Large intestine (tissue), 3 donors: Measurements from ENCODE around the gene NOL4L. TPM values are rescaled to one million over a fixed set of nuclear protein-coding genes. Genes with fewer than 3 reads are reported as not detected.
"Not testable (repeated sequence)": the region's sequence is repeated elsewhere in the genome, so short reads cannot be mapped to it uniquely, and the experiment has no call there.

Source experiments
- DNase-seq, 2 donors: peaks; one replicate each; pipeline versions ENCODE4 v3.0.0 to v3.0.0-alpha.2; 2013
- H3K27ac ChIP-seq: one replicate; pipeline ENCODE4 v1.5.1; 2013; ENCODE audit warnings: low read length
- H3K27me3 ChIP-seq: 2 replicates; pipeline ENCODE4 v1.6.1; 2013; ENCODE audit warnings: low read length; ENCODE audit not compliant: control insufficient read depth, insufficient read depth
- H3K36me3 ChIP-seq: 2 replicates; pipeline ENCODE4 v1.6.1; 2013; ENCODE audit warnings: low read length; ENCODE audit not compliant: control insufficient read depth, insufficient read depth
- H3K4me1 ChIP-seq: one replicate; pipeline ENCODE4 v1.6.1; 2013; ENCODE audit warnings: low read length; ENCODE audit not compliant: control insufficient read depth, insufficient read depth
- H3K4me3 ChIP-seq: one replicate; pipeline ENCODE4 v1.5.1; 2013; ENCODE audit warnings: low read length
- H3K9me3 ChIP-seq: one replicate; pipeline ENCODE4 v1.6.1; 2013; ENCODE audit warnings: mild to moderate bottlenecking, low read depth, low read length, moderate library complexity; ENCODE audit not compliant: control insufficient read depth
- WGBS: methylation state at CpG from one replicate; pipeline ENCODE4 v1.1.5; 2013; ENCODE audit warnings: low lambda C conversion rate; ENCODE audit not compliant: insufficient coverage; 5-methylcytosine and 5-hydroxymethylcytosine counted together
- polyA plus RNA-seq: library from polyadenylated mRNA; unstranded; fragments of 120-200 nt; gene quantifications from one replicate; pipeline ENCODE4 v1.2.1, GENCODE V29; 2013

Gene NOL4L
- polyA plus RNA-seq, 1 donor, result 81.7 TPM

- WGBS, result no CpG with 5 or more reads among the region's 52 CpGs
- DNase-seq, result peak in 1 of 2 donors; percentile 55
- H3K36me3 ChIP-seq, result no peaks in the 10 kb centered on the region
- no peak overlapping the region for H3K27ac ChIP-seq
- no peaks in the 10 kb centered on the region for H3K9me3 ChIP-seq
- peak overlapping the region; percentile 10 for H3K4me3 ChIP-seq
- peaks cover 31% of the 10 kb centered on the region for H3K27me3 ChIP-seq
- H3K4me1 ChIP-seq, result peaks cover 28% of the 10 kb centered on the region
These were observed 1.5 kb downstream of the NOL4L start for GRCh38 chr20:32583581-32584070.

- Histone ChIP-seq H3K9me3 (no peaks in the 10 kb centered on the region), H3K36me3 (no peaks in the 10 kb centered on the region), H3K27ac (peak overlapping the region; percentile 69), H3K27me3 (peaks cover 25% of the 10 kb centered on the region), H3K4me1 (peaks cover 28% of the 10 kb centered on the region), H3K4me3 (peak overlapping the region; percentile 13)
- peak in 1 of 2 donors; percentile 66 for DNase-seq
- WGBS, result no CpG with 5 or more reads among the region's 91 CpGs
These were observed 2.2 kb downstream of the NOL4L start for GRCh38 chr20:32582659-32583580.

- no CpG with 5 or more reads among the region's 20 CpGs for WGBS
- Histone ChIP-seq H3K4me1 (peaks cover 28% of the 10 kb centered on the region), H3K36me3 (no peaks in the 10 kb centered on the region), H3K4me3 (peak overlapping the region; percentile 13), H3K27me3 (peaks cover 17% of the 10 kb centered on the region), H3K9me3 (no peaks in the 10 kb centered on the region), H3K27ac (peak overlapping the region; percentile 69)
- DNase-seq, result peak; percentile 38 to 72
These were observed 3.1 kb downstream of the NOL4L start for GRCh38 chr20:32581839-32582658.

- peak; percentile 40 to 74 for DNase-seq
- no peaks in the 10 kb centered on the region for H3K36me3 ChIP-seq
- H3K27ac ChIP-seq, result peak overlapping the region; percentile 69
- peaks cover 8% of the 10 kb centered on the region for H3K27me3 ChIP-seq
- no CpG with 5 or more reads among the region's 19 CpGs for WGBS
- H3K4me1 ChIP-seq, result peaks cover 28% of the 10 kb centered on the region
- no peak overlapping the region for H3K4me3 ChIP-seq
- no peaks in the 10 kb centered on the region for H3K9me3 ChIP-seq
These were observed 3.9 kb downstream of the NOL4L start for GRCh38 chr20:32580970-32581838.

- H3K4me1 ChIP-seq, result peaks cover 27% of the 10 kb centered on the region
- no peak for DNase-seq
- H3K4me3 ChIP-seq, result no peak overlapping the region
- H3K27me3 ChIP-seq, result peaks cover under 1% of the 10 kb centered on the region
- no peaks in the 10 kb centered on the region for H3K9me3 ChIP-seq
- whole genome bisulfite sequencing, result no CpG with 5 or more reads among the region's 21 CpGs
- no peaks in the 10 kb centered on the region for H3K36me3 ChIP-seq
- peak overlapping the region; percentile 69 for H3K27ac ChIP-seq
These were observed 4.7 kb downstream of the NOL4L start for GRCh38 chr20:32580219-32580969.

- H3K27me3 ChIP-seq, result no peaks in the 10 kb centered on the region
- H3K9me3 ChIP-seq, result no peaks in the 10 kb centered on the region
- no peaks in the 10 kb centered on the region for H3K36me3 ChIP-seq
- peaks cover 41% of the 10 kb centered on the region for H3K4me1 ChIP-seq
- no peak overlapping the region for H3K4me3 ChIP-seq
- no peak for DNase-seq
- no CpG with 5 or more reads among the region's 12 CpGs for WGBS
- no peak overlapping the region for H3K27ac ChIP-seq
These were observed 6.2 kb downstream of the NOL4L start for GRCh38 chr20:32578840-32579390.

- not testable (repeated sequence) for H3K9me3 ChIP-seq, H3K4me3 ChIP-seq, H3K27ac ChIP-seq, DNase-seq, H3K27me3 ChIP-seq, H3K36me3 ChIP-seq
- no CpG with 5 or more reads among the region's 3 CpGs for WGBS
- peaks cover 43% of the 10 kb centered on the region for H3K4me1 ChIP-seq
These were observed 7.1 kb downstream of the NOL4L start for GRCh38 chr20:32578062-32578461.

- no CpG with 5 or more reads among the region's 4 CpGs for WGBS
- peaks cover 41% of the 10 kb centered on the region for H3K4me1 ChIP-seq
- no peak overlapping the region for H3K27ac ChIP-seq
- H3K9me3 ChIP-seq, result no peaks in the 10 kb centered on the region
- H3K27me3 ChIP-seq, result no peaks in the 10 kb centered on the region
- no peak for DNase-seq
- no peak overlapping the region for H3K4me3 ChIP-seq
- H3K36me3 ChIP-seq, result no peaks in the 10 kb centered on the region
These were observed 7.5 kb downstream of the NOL4L start for GRCh38 chr20:32577657-32578056.

GRCh38 chr20:32577023-32577422, 8.1 kb downstream of the NOL4L start:
- H3K36me3 ChIP-seq, result no peaks in the 10 kb centered on the region
- WGBS, result no CpG with 5 or more reads among the region's 7 CpGs
- no peak for DNase-seq
- H3K27ac ChIP-seq, result no peak overlapping the region
- peaks cover 35% of the 10 kb centered on the region for H3K4me1 ChIP-seq
- no peaks in the 10 kb centered on the region for H3K9me3 ChIP-seq
- H3K4me3 ChIP-seq, result no peak overlapping the region
- H3K27me3 ChIP-seq, result no peaks in the 10 kb centered on the region
